Stomach (tissue), 4 donors: Measurements from ENCODE around the gene DPF3.

Experiments used
- POLR2A ChIP-seq, 4 donors: fragments of 450-650 bp; IDR thresholded peaks; one replicate each; pipeline ENCODE4 v1.6.1; 2016; ENCODE audit warnings: antibody characterized with exemption in 4 of 4, control low read depth in 2 of 4, mild to moderate bottlenecking in 1 of 4, moderate library complexity in 1 of 4
- TF ChIP-seq, protein P1 (sequence below), 7 experiments: fragments of 450-650 bp in 4 of 7; fragments of 200-600 bp in 3 of 7; sonication (generic) in 3 of 7; IDR thresholded peaks; one replicate each; pipeline ENCODE4 v1.5.1; 2016 to 2019; ENCODE audit warnings: antibody characterized with exemption in 7 of 7, control low read depth in 2 of 7, mild to moderate bottlenecking in 1 of 7

DNA sequence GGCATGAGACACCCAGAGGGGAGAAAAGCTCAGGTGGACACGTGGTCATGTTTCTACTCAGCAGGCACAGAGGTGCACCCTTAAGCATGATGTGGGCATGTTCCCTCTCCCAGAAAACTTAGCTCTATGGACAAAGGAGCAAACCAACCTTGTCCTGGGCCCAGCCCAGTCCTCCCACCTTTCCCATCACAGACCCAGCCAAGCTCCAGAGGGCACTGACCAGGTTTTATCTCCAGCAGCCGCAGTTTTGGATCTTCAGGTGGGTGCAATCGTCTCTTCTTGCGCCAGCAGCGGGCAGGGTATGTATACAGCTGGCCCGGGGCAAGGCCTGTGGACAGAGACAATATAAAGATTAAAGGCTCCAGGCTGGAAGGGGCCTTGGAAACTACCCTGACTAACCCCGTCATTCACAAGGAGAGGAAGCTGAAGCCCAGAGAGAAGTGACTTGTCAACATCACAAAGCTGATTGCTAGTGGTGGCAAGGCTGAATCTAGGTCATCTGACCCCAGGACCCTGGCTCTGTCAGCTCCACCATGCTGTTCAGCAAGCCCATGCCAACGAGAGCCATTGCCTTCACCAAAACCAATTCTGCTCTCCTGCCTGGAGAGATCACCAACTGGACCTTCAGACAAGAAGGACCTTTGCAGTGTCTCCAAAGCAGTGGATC lies 140.7 kb downstream of the DPF3 start:
- no peak for TF ChIP-seq POLR2A (IDR thresholded peaks at IDR 0.05)
- TF ChIP-seq, protein P1, sequence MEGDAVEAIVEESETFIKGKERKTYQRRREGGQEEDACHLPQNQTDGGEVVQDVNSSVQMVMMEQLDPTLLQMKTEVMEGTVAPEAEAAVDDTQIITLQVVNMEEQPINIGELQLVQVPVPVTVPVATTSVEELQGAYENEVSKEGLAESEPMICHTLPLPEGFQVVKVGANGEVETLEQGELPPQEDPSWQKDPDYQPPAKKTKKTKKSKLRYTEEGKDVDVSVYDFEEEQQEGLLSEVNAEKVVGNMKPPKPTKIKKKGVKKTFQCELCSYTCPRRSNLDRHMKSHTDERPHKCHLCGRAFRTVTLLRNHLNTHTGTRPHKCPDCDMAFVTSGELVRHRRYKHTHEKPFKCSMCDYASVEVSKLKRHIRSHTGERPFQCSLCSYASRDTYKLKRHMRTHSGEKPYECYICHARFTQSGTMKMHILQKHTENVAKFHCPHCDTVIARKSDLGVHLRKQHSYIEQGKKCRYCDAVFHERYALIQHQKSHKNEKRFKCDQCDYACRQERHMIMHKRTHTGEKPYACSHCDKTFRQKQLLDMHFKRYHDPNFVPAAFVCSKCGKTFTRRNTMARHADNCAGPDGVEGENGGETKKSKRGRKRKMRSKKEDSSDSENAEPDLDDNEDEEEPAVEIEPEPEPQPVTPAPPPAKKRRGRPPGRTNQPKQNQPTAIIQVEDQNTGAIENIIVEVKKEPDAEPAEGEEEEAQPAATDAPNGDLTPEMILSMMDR (IDR thresholded peaks at IDR 0.05): no peak
